ENCODE measurements around the gene ADI1.

- TF ChIP-seq SUZ12 (IDR thresholded peaks at IDR 0.05; ENCODE audit: extremely low read depth, insufficient read depth, insufficient read length) (no peak), ZNF274 (IDR thresholded peaks at IDR 0.05; ENCODE audit: low read depth, low read length) (no peak), YY1 (IDR thresholded peaks at IDR 0.05; ENCODE audit: insufficient read depth, insufficient read length) (no peak)
Observed at GRCh38 chr2:3512086-3512485, 7.2 kb downstream of the ADI1 start.

Measured in NT2/D1 (cell line).